Sciatic nerve (tissue), 2 donors: ENCODE results near the gene ARHGAP18. TPM values are rescaled to one million over a fixed set of nuclear protein-coding genes. Genes with fewer than 3 reads are reported as not detected.

Experiments
- ATAC-seq: fragments of 200-7000 bp; cut with Tn5 transposase; one replicate; pipeline ENCODE4 v1.9.1; 2020; ENCODE audit warnings: mild to moderate bottlenecking, moderate library complexity
- DNase-seq: peaks from one replicate; pipeline ENCODE4 v3.0.0-alpha.2; 2020; ENCODE audit warnings: low spot score
- intact Hi-C: fragments of 100-400 bp; cut with DNase I; formaldehyde crosslinking; loops from one replicate; pipeline ENCODE4 v1.14.2; 2022
- total RNA-seq: library from RNA; stranded (reverse); fragmentation: NEBNext Ultra II Directional; extraction: Animal tissue kit (Norgen Biotek cat#: 25700); gene quantifications from one replicate; pipeline ENCODE4 v1.2.1, GENCODE V29; 2021
- donor health status: DM: no; HTN: no; CAD: no.
- donor health status: DM: no; HTN: no; CAD: no.

ARHGAP18 gene
- total RNA-seq, 1 donor from 2014 or later = 18.2 TPM

- no peak for DNase-seq
- peak; percentile 17 for ATAC-seq
- intact Hi-C loops = no loop called here
These were observed 20.6 kb upstream of the ARHGAP18 start for GRCh38 chr6:129730477-129731165.

- ATAC-seq = no peak
- DNase-seq = no peak
- intact Hi-C loops = loop anchor here (1.0 kb wide), 1 partner anchor 18 kb away; no protein-coding TSS in a partner anchor
These were observed 16.7 kb upstream of the ARHGAP18 start for GRCh38 chr6:129726650-129727049.

- DNase-seq (no peak), ATAC-seq (no peak)
- intact Hi-C loops = no loop called here
These were observed 15.4 kb upstream of the ARHGAP18 start for GRCh38 chr6:129725341-129725740.

- ATAC-seq (peak; percentile 72), DNase-seq (no peak)
- intact Hi-C loops = no loop called here
These were observed 9.7 kb upstream of the ARHGAP18 start for GRCh38 chr6:129719692-129720091.

GRCh38 chr6:129717277-129717676 lies 7.3 kb upstream of the ARHGAP18 start:
- no peak for DNase-seq
- peak; percentile 58 for ATAC-seq

DNA sequence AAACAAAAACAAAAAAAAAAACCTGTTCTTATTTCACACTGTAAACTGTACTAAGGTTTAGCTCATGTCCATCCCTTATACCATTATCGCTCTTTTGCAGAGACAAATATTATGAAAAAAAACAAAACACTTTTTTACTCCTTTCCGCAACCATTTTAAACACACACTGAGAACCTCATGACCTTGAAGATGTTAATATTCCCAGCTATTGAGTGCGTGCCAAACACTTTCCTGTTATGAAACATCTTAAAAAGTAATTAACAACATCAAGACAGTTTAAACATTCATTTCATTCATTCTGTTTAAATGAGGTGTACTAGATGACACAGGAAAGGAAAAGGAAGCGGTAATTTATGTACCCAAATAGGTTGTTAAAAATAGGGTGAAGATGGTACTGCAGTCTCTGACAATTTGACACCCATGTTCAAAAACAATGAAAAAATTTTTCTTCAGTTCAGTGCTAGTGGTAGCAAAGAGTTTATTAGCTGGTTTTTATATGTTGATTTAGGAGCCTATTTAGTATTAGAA lies 3.9 kb upstream of the ARHGAP18 start:
- DNase-seq (no peak), ATAC-seq (no peak)
- intact Hi-C loops = no loop called here

More at GRCh38 chr6:129717277-129717676, 7.3 kb upstream of the ARHGAP18 start:
- intact Hi-C loops = no loop called here

DNA sequence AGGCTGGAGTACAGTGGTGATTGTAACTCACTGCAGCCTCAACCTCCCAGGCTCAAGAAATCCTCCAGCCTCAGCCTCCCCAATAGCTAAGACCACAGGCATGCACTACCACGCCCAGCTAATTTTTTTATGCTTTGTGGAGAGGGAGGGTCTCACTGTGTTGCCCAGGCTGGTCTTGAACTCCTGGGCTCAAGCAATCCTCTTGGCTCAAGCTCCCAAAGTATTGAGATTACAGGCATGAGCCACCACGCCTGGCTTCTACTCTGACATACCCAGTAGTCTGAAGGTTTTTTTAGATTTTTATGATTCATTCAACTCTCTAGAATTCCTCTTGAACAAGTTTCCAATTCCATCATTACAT lies 1.3 kb upstream of the ARHGAP18 start:
- intact Hi-C loops = no loop called here
- ATAC-seq (no peak), DNase-seq (no peak)

GRCh38 chr6:129710450-129711270 lies 683 bp upstream of the ARHGAP18 start:
- ATAC-seq = no peak
- DNase-seq = no peak
- intact Hi-C loops = no loop called here

- DNase-seq (no peak), ATAC-seq (peak; percentile 85)
- intact Hi-C loops = no loop called here
These were observed 695 bp downstream of the ARHGAP18 start for GRCh38 chr6:129709196-129709768.

GRCh38 chr6:129708496-129709195 lies 1.3 kb downstream of the ARHGAP18 start:
- intact Hi-C loops = loop anchor here (1.0 kb wide), 1 partner anchor 19 kb away; no protein-coding TSS in a partner anchor
- ATAC-seq (no peak), DNase-seq (no peak)

DNA sequence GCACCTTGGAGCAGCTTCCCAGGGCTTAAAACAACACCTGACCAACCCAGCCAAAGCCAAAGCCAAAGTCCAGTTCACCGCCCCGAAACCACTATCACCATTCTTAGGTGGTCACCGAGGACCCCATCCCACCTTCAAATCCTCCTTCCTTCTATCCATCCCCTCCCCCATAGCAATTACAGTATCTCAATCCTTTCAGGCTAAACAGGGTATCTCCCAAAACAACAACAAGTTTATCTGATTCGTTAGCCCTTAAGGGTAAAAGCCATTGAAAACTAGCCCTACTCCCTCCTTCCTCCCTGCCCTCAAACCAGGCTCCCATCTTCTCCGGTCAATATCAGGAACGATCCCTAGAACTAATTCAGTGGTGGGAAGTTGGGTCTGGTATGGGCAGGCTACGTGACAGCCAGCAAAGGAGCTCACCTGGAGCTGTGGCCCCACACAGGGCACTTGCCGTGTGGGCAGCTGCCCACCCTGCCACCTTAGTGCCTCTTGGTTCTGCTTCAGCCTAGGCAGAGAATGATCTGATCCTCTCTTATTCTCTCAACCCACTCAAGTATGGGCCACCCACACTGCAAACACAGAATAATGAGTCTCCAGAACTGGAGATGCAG lies 2.0 kb downstream of the ARHGAP18 start:
- no peak for ATAC-seq
- DNase-seq = no peak
- intact Hi-C loops = loop anchor here (1.0 kb wide), 1 partner anchor 19 kb away; no protein-coding TSS in a partner anchor

DNA sequence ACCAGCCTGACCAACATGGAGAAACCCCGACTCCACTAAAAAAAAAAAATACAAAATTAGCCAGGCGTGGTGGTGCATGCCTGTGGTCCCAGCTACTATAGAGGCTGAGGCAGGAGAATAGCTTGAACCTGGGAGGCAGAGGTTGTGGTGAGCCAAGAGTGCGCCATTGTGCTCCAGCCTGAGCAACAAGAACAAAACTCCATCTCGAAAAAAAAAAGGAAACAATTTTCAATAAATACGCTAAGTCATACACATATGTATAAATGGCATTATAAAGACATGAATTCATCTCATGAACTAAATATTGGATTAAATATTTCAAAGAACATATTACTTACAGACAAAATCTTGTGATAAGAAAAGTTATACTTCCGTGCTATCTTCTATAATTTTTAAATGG lies 2.9 kb downstream of the ARHGAP18 start:
- intact Hi-C loops = no loop called here
- DNase-seq = no peak
- no peak for ATAC-seq

GRCh38 chr6:129705212-129705611 lies 4.8 kb downstream of the ARHGAP18 start:
- no peak for ATAC-seq
- intact Hi-C loops = no loop called here
- DNase-seq = no peak

GRCh38 chr6:129704708-129705107 lies 5.3 kb downstream of the ARHGAP18 start:
- DNase-seq (no peak), ATAC-seq (no peak)
- intact Hi-C loops = no loop called here

DNA sequence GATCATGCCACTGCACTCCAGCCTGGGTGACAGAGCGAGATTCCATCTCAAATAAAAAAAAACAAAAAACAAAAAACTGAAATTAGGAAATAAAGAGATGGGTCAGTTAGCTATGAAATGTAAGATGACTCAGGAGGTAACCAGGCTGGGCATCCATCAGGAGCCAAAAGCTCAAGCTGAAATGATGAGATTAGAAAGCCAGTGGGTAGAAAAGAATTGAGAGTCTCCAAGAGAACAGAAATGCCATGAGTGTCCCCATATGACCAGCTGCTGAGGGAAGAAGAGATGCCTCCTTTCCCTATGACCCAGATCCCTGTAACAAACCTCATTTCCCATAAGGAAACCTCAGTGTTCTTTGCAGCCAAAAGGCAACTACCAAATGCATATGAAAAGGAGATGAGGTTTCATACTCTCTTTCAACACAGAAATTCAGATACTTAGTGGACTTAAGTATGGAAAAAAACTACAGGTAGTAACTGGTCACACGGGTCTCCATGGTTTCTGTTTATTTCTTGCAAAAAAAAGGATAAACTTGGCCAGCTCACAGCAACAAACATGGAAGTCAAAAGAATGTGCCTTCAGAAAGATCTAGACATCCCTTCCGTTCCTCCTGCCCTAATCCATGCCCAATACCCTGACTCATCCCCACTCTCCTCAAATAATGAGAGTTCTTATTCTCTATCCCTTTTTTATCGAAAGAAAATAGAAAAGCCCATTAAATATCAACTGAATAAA lies 8.1 kb downstream of the ARHGAP18 start:
- DNase-seq (no peak), ATAC-seq (no peak)
- intact Hi-C loops = no loop called here

DNA sequence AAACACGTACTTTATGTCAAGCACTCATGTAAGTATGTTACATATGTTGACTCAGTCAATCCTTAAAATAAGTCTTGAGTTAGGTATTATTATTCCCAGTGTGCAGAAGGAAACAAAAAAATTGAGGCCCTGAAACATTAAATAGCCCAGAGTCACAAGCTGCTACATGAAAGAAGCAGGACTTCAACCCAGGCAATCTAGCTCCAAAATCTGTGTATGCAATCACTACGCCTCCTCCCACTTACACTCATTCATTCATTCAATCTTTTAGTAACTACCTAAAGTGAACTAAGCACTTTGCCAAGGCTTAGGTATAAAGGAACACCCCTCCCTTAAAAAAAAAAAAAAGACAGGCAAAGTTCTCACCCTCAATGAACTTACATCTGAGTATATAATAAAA lies 9.3 kb downstream of the ARHGAP18 start:
- intact Hi-C loops = no loop called here
- DNase-seq (no peak), ATAC-seq (no peak)

- intact Hi-C loops = no loop called here
- no peak for ATAC-seq
These were observed 10.3 kb downstream of the ARHGAP18 start for GRCh38 chr6:129699659-129700058.

GRCh38 chr6:129698430-129698829 lies 11.5 kb downstream of the ARHGAP18 start:
- no peak for ATAC-seq
- intact Hi-C loops = no loop called here
- no peak for DNase-seq

More at GRCh38 chr6:129699659-129700058, 10.3 kb downstream of the ARHGAP18 start:
- DNase-seq = no peak
